Hepatocyte (in vitro differentiated cells): Measurements from ENCODE around the gene ROR1.

Experiments
- CTCF ChIP-seq: fragments of 200-600 bp; sonication (generic); IDR thresholded peaks from 2 replicates; pipeline ENCODE4 v1.5.1; 2016; ENCODE audit warnings: antibody characterized with exemption, mild to moderate bottlenecking; ENCODE audit not compliant: poor library complexity
- EZH2 ChIP-seq: fragments of 200-600 bp; sonication (generic); IDR thresholded peaks from 2 replicates; pipeline ENCODE4 v1.6.1; 2016; ENCODE audit warnings: antibody characterized with exemption, mild to moderate bottlenecking, borderline replicate concordance

DNA sequence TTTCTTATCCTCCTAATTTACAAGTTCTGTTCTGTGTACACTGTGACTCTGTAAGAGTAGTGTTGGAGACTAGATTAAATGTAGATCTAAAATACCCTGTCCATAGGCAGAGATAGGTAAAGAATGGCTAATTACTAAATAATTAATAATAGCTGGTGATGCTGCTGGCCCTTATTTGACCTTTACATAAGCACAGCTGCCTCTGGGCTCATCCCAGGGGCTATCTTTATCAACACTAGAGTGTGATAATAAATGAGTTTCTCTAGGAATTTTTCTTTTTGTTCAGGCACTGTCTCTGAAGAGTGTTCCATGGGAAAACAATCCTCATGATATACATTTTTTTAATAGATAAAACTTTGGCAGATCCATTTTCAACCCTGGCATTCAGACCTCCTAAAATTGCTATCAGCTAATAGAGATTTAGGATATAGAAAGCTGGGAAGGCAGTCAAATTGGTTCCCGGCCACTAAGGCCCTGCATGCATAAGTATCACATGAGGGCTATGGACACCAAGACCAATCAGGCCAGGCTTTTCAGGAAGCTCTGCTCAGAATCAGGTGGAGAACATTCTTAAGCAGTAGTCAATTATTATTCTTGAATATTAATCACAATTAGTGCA is 107.2 kb downstream of the ROR1 start:
- TF ChIP-seq CTCF, result no peak
- TF ChIP-seq EZH2, result no peak
